ENCODE measurements around the gene HIGD1C.
"Not testable (repeated sequence)": the region's sequence is repeated elsewhere in the genome, so short reads cannot be mapped to it uniquely, and the experiment has no call there.

HIGD1C gene

GRCh38 chr12:50934371-50934851, 17.9 kb upstream of the HIGD1C start:
- no peak for DNase-seq

DNA sequence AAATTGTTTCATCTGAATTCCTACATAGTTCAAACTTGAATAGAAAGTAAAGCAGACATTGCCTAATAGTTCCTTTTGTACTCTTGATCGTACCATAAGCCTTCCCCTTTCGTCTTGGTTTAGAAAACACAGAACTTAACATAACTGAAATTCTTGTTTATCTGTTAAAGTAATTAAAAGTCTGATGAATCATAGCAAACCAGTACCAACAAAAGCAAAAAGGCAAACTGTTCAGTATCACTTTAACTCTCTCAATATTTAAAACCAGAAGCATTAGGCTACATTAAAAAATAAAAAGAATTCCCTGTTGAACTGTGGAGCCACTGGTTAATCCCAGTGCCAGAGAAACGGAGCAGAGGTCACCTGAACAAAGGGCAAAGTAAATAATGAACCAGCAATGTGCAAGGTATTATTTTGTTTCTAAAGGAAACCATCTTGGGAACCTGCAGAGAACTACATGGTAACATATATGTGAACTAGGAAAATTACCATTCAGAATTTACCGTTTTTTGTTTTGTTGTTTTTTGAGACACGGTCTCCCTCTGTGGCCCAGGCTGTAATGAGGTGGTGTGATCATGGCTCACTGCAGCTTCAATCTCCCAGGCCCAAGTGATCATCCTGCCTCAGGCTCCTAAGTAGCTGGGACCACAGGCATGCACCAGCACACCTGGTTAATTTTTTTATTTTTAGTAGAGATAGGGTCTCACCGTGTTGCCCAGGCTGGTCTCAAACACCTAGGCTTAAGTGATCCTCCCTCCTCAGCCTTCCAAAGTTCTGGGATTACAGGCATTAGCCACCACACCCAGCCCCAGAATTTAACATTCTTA, 17.1 kb upstream of the HIGD1C start:
- no peak for DNase-seq

GRCh38 chr12:50936821-50937530, 15.4 kb upstream of the HIGD1C start:
- DNase-seq, result peak; percentile 6

DNA sequence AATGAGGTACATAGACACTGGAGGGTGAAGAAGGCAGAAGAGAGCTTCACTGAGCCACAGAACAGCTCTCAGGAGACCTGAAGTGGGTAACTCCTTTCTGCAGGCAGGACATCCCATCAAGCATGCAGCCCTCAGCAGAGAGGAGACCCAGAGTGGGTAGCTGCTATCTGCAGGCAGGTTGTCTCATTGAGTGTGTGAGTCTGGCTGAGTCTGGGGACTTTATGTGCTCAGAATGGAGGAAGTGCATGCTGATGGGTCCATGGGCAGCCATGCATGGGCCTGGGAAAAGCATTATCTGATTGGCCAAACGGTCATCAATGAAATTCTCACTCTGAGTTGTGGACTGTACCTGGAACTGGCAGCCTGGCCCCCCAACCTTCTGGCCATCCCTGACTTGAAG, 14.7 kb upstream of the HIGD1C start:
- no peak for DNase-seq

- DNase-seq, result no peak
These were observed 4.3 kb upstream of the HIGD1C start for GRCh38 chr12:50947933-50948626.

- no peak for DNase-seq
These were observed 3.5 kb upstream of the HIGD1C start for GRCh38 chr12:50948798-50949197.

GRCh38 chr12:50949801-50950302, 2.5 kb upstream of the HIGD1C start:
- no peak for DNase-seq

DNA sequence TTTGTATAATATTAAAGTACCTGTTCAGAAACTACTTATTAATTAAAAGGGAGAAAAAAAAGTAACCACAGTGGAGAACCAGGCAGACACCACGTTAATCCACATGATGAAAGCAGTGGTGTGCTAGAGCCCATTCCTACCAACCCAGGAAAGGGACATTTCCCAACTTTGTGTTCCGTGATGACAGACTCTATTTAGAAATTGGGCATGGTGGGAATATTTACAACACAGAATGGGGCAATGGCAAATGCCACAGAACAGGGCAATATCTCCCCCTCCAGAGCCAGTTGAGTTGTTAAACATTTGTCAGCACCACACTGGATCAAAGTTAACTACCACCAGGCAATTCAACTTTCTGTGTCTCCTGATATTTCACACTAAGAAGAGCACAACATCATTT, 1.2 kb upstream of the HIGD1C start:
- DNase-seq, result no peak

DNA sequence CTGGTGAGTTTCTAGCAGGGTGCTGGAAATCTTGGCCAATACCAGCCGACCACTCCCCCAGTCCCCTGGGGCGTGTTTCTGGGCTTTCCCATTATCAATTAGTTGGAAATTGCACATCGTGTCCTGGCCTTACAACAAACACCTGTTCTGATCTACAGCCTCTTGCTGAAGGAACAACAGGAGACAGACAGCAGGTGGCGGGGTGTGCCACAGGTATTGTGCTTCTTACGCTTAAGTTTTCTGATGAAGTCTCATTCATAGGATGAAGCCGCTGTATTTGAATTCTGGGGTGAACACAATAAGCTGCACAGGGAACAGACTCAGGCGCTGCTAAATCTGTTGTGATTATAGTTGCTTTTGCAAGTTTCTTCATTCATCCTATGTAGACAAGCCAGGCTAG, 703 bp downstream of the HIGD1C start:
- no peak for DNase-seq

DNA sequence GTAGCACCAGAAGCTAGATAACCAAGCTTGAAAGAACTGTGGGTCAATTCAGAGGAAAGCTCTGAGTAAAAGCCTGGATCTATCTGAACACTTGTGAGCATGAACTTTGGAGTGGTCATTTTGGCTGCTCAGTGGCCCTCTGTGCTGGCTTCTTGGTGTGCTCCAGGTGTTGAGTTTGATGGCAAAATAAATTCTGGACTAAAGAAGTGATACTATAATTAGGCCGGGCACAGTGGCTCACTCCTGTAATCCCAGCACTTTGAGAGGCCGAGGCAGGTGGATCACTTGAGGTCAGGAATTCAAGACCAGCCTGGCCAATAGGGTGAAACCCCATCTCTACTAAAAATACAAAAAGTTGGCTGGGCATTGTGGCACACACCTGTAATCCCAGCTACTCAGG, 2.4 kb downstream of the HIGD1C start:
- not testable (repeated sequence) for DNase-seq

DNA sequence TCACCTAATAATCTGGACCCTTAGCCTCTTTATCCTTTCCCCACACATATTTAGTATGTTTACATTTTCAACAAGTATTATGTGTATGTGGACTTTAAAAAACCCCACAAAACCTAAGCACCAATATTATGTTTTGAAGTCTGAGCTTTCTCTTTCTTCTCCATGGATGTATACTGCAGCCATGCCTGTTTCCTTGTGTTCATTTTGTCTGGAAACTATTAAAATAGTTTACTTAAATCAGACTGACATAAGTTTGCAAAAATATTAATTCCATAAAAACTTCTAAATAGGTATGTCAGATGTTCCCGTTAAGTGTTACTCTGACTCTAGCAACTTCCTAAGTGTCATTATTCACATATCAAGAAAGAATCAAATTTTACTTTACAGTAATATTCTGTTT, 2.9 kb downstream of the HIGD1C start:
- DNase-seq, result no peak

DNA sequence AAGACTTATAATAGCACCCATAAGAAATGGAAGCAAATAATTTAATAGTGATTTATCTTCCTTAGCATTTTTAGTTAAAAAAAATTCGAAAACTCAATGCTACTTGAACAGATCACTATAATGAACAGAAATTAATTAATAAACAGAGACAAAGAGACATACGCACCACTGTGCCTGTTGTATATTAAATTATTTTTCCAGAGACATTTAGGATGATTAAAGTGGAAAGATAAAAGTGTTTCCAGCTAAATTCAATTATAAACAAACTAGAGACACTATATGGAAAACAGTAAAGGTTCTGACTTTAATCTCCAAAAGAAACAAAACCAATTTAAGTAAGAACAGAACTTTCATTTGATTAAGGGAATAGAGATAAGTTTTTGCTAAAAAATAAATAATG, 3.4 kb downstream of the HIGD1C start:
- DNase-seq, result no peak

DNA sequence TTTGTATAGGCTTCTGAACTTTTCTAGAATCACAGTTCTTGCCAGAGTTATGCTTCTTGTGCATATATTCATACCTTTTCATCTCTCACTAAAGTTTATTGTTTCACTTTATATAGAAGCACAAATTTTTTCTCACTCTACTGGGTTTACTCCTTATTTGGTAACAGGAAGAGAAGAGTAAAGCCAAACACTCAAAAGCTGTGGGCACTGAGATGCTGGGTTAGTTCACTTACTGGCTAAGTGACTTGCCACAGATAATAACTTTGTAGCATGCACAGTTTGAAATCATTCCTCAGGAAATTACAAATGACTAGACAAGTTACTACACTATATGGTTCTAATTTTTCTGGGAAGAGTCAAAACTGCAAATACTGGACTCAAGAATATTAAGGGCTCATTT, 7.8 kb downstream of the HIGD1C start:
- DNase-seq, result no peak

DNA sequence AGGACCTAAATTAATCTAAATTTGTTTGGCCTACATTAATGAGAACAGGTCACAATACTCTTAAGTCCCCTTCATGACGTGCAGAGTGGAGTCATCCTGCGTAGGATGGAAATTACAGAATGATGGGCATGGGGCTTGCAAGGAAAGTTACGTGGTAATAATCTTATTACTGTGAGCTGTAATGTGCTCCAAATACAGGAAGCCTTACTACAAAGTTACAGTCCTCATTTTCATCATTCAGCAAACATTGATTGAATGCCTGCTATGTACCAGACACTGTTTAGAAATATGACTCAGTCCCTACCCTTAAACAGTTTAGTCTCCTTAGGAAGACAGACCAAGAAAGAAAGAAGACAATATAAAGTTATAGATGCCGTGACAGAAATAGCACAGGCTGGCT, 9.4 kb downstream of the HIGD1C start:
- DNase-seq, result no peak

DNA sequence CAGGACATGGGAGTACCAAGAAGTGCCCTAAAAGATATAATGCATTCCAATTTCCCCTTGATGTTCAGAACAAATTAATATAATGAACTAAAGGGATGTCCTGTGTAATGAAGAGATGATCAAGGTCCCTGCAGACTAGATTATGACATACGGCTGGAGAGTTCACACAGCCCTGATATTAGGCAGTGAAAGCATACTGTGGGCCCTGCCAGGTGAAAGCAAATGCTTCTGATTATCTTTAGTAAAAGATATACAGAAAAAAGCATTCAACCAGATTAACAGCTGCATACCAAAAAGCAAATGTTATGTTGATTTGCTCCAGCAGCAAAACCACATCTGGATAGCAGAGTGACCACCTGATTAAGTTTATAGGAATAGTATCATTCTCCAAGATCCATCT, 12.1 kb downstream of the HIGD1C start:
- no peak for DNase-seq

DNA sequence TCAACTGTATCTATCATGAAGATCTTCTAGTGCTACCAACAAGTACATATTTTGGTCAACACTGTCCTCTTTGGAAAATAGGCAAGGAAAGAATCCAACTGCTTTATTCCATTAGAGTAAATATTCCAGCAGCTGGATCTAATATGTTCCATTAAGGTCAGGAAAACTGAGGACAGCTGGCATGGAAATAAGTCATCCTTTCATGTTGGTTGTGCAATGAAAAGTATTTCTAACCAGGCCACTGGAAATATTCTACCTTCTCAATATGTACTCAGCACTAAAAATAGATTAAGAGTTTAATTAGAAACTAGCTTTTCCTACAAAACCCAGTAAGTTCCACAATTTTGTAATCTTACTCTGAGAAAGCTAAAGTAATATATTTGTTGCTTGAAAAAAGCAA, 19.6 kb downstream of the HIGD1C start:
- DNase-seq, result no peak

- DNase-seq, result no peak
These were observed 27.2 kb downstream of the HIGD1C start for GRCh38 chr12:50979369-50980052.

- DNase-seq, result no peak
These were observed 28.2 kb downstream of the HIGD1C start for GRCh38 chr12:50980545-50980944.

- DNase-seq, result no peak
These were observed 29.2 kb downstream of the HIGD1C start for GRCh38 chr12:50981319-50982239.

- DNase-seq, result no peak
These were observed 32.4 kb downstream of the HIGD1C start for GRCh38 chr12:50984586-50985298.

DNA sequence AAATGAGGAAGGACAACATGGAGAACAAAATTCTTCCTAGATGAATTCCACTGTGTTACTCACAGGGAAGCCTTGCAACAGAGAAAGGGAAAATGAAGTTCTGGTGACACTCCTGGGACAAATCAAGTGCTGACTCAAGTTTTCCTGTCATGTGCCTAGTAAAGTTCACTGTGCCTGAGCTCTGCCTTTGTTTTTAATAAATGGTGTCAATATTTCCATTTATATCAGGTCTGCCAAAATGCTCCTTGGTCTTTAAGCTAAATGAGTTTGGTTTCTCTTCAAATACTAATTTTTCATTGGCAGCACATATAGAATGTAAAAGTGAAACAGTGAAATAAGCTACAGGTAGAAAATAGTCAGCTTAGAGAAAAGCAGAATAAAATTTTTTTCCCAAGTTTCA, 33.0 kb downstream of the HIGD1C start:
- no peak for DNase-seq

Data from NCI-H226 (cell line).